Kidney capillary endothelial cell (primary cell): ENCODE data around the gene RETSAT.
"Not testable (repeated sequence)": the region's sequence is repeated elsewhere in the genome, so short reads cannot be mapped to it uniquely, and the experiment has no call there.

ENCODE experiments used
- DNase-seq: peaks from one replicate; pipeline ENCODE4 v3.0.0-alpha.2; 2018; ENCODE audit warnings: low spot score

Gene RETSAT

DNA sequence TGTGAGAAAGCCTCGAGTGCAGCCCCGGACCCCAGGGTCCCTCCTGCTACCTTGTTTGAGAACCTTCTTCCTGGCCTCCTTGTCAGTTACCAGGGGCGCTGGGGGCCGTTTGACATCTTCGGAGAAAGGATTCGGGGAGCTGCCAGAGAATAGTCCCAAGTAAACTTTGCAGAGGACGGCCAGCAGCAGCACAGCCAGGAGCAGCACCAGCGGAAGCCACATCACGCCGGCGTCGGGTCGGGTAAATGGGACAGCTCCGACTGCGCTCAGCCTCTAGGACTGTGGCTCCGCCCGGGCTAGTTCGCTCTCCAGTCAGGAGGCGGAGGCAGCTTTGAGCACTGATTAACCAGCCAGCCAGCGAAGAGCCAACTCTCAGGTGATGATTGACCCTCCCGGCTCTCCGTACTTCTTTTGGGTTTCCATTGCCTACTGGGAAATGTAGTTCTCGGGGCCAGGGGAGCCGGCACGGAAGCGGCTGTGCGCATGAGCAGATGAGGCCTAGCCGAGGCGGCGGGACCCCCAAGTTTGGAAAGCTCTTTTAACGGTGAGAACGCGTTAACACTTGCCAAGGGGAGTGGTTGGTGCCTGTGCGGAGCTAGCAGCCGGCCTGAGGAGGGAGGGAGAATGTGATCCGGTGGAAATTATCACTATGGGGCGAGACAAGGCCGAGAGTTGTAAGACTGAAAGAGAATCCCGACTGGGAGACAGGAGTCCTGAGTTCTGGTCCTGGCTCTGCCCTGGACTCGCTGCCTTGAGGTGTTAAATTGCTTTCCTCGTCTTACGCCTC, at the start of gene RETSAT, which contains the start of gene ELMOD3:
Gene RETSAT (minus strand): TSS at position 243 of the 787 bp plus-strand sequence. CDS start 21 bp downstream, at position 222.
Gene ELMOD3 (plus strand): TSS at position 484 of the 787 bp plus-strand sequence. CDS start 2,430 bp downstream, outside the sequence.
- DNase-seq: peak; percentile 98

DNA sequence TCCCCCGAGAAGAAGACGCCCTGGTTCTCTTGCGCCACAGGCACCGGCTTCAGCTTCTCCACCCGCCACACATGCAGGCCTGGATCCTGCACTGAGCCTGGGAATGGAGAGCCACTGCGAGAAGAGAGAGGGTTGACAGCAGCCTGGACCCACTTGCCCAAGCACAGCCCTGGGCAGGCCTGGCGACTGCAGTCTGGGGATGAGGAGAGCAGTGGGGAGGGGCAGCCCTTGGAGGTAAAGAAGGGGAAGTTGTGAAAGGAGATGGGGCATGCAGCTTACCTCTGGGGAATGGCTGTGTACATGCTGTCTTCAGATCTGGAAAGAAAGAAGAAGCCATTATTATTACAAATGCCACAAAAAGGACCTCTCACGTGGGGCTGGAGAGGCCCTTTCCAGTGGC, 47.5 kb upstream of the RETSAT start:
- no peak for DNase-seq

DNA sequence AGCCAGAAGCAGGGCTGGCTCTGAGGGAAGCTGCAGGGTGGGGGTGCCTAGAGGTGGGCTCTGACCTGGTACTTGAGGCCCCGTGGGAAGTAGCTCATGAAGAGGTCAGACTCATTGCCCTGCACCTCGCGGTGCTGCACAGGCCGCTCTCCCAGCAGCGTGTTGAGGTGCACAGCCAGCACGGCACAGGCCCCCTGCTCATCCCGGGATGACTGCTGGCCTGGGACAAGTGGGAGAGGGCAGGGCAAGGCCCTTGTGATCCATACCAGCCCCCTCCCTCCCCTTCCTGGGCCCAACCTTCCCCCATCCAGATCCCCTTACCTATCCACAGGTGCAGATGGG, 47.1 kb upstream of the RETSAT start:
- no peak for DNase-seq

DNA sequence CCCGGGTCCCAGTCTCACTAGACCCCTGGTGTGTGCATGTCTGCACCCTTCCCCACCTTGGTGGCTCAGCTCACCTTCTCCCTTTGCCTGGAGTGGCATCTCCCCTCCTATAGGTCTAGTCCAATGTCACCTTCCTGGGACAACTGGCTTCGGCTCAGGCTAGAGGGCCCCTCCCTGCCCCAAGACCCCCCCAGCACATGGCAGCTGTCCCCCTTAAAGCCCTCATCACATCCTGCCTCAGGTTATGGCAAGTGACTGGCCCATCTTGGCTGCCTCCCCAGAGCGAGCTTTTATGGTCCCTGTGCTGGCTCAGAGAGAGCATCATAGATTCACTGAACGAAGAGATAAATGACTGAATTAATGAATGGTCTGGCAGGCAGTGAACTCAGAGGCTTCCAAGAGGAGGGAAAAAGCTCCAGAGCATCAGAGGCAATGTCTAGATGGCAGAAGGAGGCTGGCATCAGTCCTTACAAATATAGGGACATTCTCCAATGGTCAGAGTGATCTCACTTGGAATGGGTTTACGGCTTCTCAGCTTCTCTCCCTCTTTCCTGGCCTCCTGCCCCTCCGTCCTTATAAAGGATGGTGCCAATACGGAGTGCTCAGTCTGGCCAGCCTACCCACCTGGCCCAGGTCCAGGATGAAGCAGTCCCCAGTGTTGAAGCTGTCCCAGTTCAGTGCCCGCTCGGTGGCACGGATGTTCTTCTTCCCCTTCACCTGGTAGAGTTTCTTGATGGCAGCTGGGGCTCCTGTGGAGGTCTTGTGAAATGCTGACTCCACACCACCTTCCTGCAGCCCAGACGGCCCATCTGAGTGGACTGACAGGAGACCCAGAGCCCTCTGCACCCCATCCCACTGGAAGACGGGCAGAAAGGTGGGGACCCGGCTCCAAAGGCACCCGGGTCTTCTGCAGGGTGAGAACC, 46.5 kb upstream of the RETSAT start:
- DNase-seq: no peak

DNA sequence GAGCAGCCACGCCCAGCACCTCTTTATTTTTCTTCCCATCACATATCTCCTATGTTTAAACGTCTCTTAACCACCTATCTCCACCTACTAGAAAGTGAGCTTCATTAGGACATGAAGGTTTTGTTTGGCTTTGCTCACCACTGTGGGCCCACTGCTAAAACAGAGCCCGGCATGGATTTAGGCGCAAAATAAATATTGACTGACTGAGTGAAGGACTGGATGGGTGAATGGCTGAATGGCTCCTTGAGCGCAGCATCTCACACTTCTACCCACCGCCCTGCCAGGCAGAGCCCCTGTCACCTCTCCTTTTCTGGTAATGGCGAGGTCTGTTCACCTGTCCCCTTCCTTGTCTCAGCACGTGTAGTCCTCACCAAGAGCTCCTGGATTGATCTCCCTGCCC, 45.7 kb upstream of the RETSAT start:
- DNase-seq: no peak

DNA sequence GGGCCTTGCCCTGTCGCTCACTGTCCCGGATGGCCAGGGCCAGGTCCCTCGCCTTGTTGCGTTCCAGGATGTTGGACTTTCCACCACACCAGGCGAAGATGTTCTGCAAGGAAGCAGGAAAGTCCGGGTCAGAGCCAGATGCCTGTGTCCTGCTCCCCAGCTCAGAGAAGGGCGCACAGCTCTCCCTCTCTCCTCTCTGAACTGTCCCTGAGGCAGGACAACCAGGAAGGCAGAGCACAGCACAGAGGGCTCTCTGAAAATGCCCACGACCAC, 44.8 kb upstream of the RETSAT start:
- DNase-seq: no peak

DNA sequence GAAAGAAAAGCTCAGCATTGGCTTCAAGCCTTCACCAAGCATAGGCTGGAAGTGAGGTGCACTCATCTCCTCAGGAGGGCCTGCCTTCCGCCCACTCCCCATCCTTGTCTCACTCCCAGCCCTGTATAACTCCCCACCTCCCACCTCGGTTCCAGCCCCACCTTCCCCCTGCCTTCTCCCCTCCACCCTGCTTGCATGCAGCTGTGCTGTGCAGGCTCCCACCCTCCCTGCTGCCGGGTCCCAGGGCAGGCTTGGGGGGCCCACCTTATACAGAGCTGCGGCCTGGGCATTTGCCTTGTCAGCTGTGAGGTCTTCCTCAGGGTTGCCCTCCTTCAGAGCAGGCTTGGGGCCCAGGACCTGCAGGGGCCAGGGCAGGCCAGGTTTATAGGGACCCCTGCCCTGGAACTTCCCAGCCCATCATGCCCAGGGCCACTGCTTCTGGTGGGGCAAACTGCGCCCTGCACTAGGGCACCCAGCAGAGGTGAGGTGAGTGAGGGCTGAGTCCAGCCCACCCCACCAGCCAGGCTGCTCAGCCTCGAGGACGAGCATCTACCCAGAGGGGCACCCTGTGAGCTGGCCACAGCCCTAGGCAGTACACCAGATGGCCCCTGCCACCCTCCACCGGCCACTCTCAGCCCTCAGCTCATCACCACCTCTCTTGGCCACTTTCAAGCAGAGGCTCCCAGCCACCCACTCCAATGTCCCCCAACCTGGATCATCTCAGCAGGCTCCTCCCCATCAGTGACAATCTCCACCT, 44.3 kb upstream of the RETSAT start:
- no peak for DNase-seq

DNA sequence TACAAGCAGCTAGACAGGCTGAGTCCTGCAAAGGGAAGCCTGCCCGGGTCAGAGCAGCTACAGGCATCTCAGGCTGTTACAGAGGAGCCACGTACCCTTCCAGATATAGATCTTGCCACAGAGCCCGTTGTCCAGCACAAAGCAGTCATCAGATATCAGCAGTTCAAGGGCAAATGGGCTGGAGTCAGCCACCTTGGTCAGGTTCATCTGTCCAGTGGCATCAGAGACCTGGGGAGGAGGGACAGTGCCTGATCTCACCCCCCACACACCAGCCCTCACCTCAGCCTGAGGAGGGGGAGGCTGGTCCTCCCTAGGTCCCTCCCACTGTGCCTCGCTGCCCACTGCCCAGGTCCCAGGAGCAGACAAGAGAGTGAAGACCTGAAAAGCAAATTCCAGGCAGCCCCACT, 43.6 kb upstream of the RETSAT start:
- DNase-seq: no peak

DNA sequence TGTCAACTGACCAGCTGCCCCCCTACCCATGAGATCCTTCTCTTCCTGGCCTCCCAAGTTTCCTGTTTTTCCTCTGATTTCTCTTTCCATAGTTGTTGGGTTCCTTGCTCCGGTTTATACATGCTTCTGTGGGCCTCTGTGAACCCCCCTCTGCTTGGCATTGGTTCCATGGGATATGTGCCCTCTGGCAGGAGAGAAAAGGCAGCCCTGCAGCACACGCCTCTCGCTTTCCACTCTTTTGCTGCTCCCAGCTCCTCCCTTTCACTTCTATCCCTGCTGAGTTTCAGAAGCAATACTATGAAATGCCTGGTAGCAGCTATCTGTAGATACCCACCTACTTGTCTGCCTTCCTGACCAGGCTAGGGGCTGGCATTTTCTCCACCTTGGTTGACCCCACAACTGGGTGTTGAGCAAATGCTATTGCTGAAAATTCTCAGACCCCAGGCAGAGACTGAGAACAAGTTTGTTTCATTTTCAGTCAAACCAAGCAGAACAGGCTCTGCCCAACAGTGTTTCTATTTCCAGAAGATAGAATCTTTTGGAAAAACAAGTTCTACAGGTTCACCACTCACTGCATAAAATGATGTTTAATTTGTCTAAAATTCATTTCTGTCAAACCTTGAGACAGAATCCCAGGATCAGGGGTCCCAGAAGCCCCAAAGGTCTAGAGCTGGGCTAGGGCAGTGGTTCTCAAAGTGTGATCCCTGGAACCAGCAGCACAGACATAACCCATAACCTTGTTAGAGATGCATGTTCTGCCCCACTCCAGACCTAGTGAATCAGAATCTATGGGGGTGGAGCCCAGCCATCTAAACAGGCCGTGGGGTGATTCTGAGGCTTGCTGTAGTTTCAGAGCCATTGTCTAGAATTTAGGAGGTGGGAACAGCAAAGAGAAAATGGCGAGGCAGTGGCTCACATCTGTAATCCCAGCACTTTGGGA, 42.5 kb upstream of the RETSAT start:
- no peak for DNase-seq

DNA sequence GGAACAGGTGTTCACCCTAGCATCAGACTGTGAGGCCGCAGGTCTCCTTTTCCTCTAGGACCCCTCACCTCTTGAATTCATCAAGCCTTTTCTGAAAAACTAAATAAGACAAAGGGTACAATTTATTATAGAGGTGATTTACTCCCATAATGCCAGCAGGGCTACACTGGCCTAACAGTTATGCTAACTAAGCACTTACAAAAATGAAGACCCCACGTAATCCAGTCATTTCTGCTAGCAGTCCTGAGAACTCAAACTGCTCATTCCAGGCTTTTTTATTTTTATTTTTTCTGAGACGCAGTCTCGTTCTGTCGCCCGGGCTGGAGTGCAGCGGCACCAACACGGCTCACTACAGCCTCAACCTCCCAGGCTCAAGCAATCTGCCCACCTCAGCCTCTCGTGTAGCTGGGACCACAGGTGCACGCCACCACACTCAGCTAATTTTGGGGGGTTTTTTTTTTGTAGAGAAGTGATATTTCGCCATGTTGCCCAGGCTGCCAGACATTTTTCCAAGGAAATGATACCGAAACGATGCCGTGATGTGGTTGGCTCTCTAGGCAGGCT, 41.7 kb upstream of the RETSAT start:
- no peak for DNase-seq

DNA sequence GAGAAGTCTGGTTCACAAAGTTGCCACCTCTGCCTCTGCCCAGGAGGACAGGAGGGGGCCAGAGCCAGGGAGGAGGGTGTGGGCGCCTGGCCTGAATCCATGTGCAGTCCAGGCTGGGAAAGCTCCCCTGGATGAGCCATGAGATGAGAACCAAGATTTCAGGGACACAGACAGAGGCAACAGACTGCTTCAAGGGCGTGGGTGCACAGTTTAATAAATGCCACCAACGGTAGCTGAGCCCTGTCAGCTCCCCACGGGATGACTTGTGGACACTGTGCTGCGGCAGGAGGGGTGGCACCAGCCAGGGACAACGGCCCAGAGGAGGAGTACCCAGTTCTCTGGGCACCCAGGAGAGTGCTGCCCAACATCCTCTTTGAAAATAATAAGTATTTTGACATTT, 40.6 kb upstream of the RETSAT start:
- no peak for DNase-seq

DNA sequence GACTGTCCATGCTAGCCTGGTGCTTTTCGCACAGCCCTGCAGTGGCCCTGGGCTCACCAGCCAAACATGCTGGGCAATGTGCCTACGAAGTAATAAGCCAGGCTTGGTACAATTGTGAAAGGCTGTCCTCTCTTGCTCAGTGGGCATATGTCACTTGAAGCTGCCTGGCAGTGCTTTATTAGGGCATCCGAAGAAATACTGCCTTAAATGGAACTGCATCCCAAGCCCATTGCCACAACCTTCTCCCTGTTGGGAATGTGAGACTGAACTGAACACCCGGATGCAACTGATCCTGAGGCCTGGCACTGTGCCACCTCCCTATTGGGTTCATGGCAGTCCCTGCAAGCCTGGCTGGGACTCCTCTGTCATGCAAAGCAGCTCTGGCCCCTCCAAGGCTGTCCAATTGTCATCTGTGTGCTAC, 39.9 kb upstream of the RETSAT start:
- no peak for DNase-seq

DNA sequence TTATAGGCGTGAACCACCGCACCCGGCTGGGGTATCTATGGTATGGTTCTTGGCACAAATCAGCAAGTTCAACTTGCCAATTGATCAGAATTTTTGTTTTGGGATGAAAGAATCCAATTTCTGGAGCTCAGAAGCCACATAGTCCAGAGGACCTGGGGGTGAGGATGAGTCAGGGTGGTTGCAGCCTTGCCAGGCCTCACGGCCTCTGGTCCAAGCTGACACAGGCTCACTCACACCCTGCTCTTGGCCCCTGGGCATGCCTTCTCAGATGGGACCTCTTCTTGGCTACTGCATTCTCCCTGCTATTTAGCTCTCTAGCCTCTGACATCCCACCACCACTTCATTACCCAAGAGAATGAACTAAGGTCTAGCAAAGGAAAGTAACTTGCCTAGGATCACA, 39.5 kb upstream of the RETSAT start:
- DNase-seq: no peak

DNA sequence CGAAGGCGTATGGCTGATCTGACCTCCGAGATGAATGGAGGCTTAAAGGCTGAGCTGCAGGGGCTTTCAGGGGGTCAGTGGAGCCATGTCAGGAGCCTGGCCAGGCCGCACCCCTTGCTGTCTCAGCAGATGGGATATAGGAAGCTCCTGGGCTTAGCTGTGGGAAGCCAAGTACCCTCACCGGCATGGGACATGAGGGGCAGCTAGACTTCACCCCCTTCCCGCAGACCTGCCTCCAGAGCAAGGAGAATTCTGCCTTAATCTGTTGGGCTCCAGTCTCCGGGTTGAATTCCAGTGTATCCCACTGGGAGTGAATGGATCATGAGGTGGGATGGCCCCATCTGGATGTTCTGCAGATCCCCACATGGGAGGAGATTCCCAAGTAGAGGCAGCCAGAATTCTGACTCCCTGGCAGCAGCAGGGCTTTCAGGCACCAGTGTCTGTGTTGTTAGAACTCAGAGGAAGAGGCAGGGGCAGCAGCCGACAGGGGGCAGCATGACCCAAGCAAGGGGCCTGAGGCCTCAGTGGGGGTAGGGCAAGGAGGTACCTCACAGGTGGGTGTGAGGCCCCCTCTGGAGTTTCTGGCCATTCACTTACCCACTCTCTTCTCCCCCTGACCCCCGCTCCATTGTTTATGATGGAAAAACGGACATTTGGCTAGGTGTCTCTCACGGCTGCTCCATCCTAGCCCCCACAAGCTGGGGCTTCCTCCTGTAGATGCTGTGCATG, 36.8 kb upstream of the RETSAT start:
- peak; percentile 24 for DNase-seq

DNA sequence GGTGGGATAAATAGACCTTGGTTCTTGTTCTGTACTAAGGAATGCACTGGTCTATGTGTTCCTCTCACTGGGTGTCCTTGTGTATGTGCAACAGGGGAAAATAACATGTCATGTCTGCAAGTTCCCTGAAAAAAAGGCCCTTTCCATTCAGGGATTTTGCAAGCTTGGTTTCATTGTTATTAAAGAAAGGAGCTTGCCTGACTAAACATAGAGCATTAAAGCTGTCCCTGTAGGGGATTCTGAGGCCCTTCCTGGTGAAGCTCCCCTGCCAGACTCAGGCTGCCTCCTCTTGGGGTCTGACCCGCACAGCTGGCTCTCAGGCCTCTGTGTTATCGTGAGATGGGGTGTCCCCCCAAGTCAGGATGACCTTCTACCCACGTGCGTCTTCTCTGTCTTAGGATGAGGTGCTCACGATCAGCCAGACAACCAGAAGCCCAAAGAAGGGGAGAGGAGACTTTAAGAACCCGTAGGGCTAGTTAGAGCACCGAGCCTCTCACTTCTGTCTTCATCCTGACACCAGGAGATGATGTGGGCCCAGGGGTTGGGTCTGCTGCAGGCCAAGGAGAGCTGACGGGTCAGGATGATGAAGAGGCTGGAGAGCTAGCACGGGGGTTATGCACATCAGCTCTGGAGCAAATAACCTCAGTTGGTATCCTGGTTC, 34.7 kb upstream of the RETSAT start:
- no peak for DNase-seq

DNA sequence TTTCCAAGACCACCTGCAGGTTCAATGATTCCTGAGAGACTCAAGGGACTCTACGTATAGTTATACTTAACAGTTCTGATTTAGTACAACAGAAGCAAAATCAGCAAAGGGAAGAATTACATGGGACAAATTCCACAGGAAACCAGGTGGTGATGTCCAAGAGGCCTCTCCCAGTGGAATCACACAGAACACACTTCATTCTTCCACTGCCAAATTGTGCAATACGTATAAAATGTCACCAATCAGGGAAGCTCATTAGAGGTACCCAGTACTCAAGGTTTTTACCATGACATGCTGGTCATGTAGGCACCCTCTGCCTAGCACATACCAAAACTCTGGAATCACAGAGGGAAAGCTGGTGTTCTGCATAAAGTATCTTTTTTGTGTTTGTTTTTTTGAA, 33.4 kb upstream of the RETSAT start:
- no peak for DNase-seq

DNA sequence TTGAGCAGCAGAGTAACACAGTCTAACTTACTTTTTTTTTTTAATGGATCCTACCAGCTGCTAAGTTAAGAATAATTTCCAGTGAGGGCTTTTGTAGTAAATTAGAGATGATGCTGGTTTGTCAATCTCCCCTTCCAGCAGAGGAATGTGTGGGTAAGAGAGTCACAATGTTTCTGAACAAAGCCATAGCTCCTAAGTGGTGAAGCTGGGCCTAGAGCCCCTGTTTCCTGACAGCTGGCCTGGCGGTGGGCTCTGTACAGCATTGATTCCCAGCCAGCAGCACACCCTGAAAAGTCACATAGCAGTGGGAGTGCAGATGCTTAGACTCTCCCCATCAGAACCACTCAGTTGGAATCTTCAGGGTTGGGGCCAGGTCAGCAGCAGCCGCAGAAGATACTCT, 31.4 kb upstream of the RETSAT start:
- DNase-seq: no peak

DNA sequence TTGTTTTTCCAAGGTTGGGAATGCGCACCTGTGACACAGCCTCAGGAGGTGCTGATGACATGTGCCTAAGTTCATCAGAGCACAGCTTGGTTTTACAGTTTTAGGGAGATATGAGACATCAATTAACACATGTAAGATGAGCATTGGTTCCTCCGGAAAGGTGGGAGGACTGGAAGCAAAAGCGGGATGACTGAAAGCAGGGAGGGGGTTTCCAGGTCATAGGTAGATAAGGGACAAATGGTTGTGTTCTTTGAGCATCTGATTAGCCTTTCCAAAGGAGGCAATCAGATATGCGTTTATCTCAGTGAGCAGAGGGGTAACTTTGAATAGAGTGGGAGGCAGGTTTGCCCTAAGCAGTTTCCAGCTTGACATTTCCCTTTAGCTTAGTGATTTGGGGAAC, 29.5 kb upstream of the RETSAT start:
- DNase-seq: no peak

DNA sequence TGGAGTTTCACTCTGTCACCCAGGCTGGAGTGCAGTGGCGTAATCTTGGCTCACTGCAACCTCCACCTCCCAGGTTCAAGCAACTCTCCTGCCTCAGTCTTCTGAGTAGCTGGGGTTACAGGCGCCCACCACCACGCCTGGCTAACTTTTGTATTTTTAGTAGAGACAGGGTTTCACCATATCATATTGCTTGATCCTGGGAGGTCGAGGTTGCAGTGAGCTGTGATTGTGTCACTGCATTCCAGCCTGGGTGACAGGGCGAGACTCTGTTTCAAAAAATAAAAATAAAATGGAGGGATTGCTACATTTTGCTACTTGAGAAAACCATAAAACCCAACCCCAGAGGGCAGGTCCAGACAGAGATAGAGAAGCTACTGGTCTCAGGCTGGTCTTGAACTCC, 28.8 kb upstream of the RETSAT start:
- DNase-seq: not testable (repeated sequence)

DNA sequence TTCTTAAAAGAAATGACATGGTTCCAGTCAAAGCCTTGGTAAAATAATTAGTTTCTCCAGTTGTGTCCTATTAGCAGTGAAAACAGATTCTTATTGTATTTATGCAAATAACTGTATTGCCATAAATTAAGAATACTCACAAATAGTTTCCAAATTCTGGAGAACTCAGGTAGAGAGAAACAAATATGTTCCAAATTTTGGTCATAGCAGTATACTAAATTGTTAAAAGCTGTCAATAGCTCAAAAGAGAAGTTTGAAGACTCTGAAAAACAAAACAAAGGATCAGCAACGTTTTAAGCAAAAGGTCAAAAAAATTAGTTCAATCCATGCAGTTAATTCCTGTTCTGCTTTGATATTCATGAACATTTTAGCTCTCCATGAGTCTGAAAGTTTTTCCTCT, 25.7 kb upstream of the RETSAT start:
- no peak for DNase-seq
